Keratinocyte (primary cell): ENCODE measurements around the gene ZSCAN18. TPM values are rescaled to one million over a fixed set of nuclear protein-coding genes. Genes with fewer than 3 reads are reported as not detected.

Experiments used
- DNase-seq: peaks from one replicate; pipeline ENCODE4 v3.0.0-alpha.2; 2011; ENCODE audit warnings: low read depth, missing footprints, low spot score
- FAIRE-seq: peaks from 2 replicates; lab custom pipeline; 2011; peaks lifted over from hg19 to GRCh38; lab: Jason Lieb, UNC
- H2AFZ ChIP-seq: 2 replicates; pipeline ENCODE4 v1.6.0; 2012; ENCODE audit warnings: low read length, control low read depth, inconsistent platforms; ENCODE audit not compliant: control insufficient read depth
- H3K27ac ChIP-seq: 2 replicates; pipeline ENCODE4 v1.5.1; 2011; ENCODE audit warnings: low read length; ENCODE audit not compliant: control insufficient read depth, insufficient read depth
- H3K27me3 ChIP-seq: 3 replicates; pipeline ENCODE4 v1.6.0; 2011; ENCODE audit warnings: low read length; ENCODE audit not compliant: control insufficient read depth, insufficient read depth; ENCODE audit errors: extremely low read depth
- H3K36me3 ChIP-seq, 2 experiments: 2 replicates in 1 of 2; 3 replicates in 1 of 2; pipeline ENCODE4 v1.5.1; 2011; ENCODE audit warnings: low read length in 2 of 2, mild to moderate bottlenecking in 1 of 2; ENCODE audit not compliant: control insufficient read depth in 2 of 2, insufficient read depth in 2 of 2; ENCODE audit errors: extremely low read depth in 1 of 2
- H3K4me1 ChIP-seq: 3 replicates; pipeline ENCODE4 v1.5.1; 2011; ENCODE audit warnings: low read length; ENCODE audit not compliant: control insufficient read depth, insufficient read depth; ENCODE audit errors: extremely low read depth
- H3K4me2 ChIP-seq: 3 replicates; pipeline ENCODE4 v1.6.0; 2011; ENCODE audit warnings: low read depth, low read length; ENCODE audit not compliant: control insufficient read depth, insufficient read depth; ENCODE audit errors: extremely low read depth
- H3K4me3 ChIP-seq, 3 experiments: fragments of 200-600 bp in 1 of 3; sonication (generic) in 1 of 3; 2 replicates in 2 of 3; 3 replicates in 1 of 3; pipeline ENCODE4 v1.5.1; 2011 to 2016; ENCODE audit warnings: low read length in 3 of 3, mild to moderate bottlenecking in 3 of 3, control low read depth in 2 of 3, inconsistent platforms in 1 of 3, low read depth in 1 of 3, mixed read lengths in 1 of 3, mixed run types in 1 of 3, moderate library complexity in 1 of 3; ENCODE audit not compliant: control insufficient read depth in 2 of 3, insufficient read depth in 2 of 3; ENCODE audit errors: extremely low read depth in 1 of 3
- H3K79me2 ChIP-seq: 2 replicates; pipeline ENCODE4 v1.6.0; 2012; ENCODE audit warnings: low read length; ENCODE audit not compliant: control insufficient read depth, insufficient read depth
- H3K9ac ChIP-seq: 3 replicates; pipeline ENCODE4 v1.6.0; 2011; ENCODE audit warnings: low read length; ENCODE audit not compliant: control insufficient read depth, insufficient read depth; ENCODE audit errors: extremely low read depth
- H3K9me1 ChIP-seq: 3 replicates; pipeline ENCODE4 v1.6.0; 2011; ENCODE audit warnings: low read length; ENCODE audit not compliant: control insufficient read depth, insufficient read depth; ENCODE audit errors: extremely low read depth
- H3K9me3 ChIP-seq: 2 replicates; pipeline ENCODE4 v1.5.1; 2012; ENCODE audit warnings: low read depth, low read length; ENCODE audit not compliant: control insufficient read depth
- H4K20me1 ChIP-seq: 3 replicates; pipeline ENCODE4 v1.6.0; 2011; ENCODE audit warnings: low read length; ENCODE audit not compliant: control insufficient read depth, insufficient read depth; ENCODE audit errors: extremely low read depth
- EZH2 ChIP-seq: IDR thresholded peaks from one replicate; pipeline ENCODE4 v1.6.1; 2012; ENCODE audit warnings: inconsistent platforms, mild to moderate bottlenecking, low read length, moderate library complexity
- dilution Hi-C: fragments of 300-500 bp; cut with MboI; formaldehyde crosslinking; loops from one replicate; pipeline ENCODE4 v1.7.0; 2020; ENCODE audit warnings: low sequenced_read_pairs; ENCODE audit not compliant: extremely low pct_ligation_motif_present
- polyA plus RNA-seq, 5 experiments: library from polyadenylated mRNA; depleted of rRNA in 3 of 5; stranded (reverse) in 3 of 5; stranded (forward) in 1 of 5; unstranded in 1 of 5; fragments of >200 nt; gene quantifications; 1 replicate in 1 of 5; 2 replicates in 3 of 5; 3 replicates in 1 of 5; pipeline versions ENCODE4 v1.2.1 to v1.2.3, GENCODE V29; 2011 to 2012; ENCODE audit warnings: missing spikeins in 2 of 5, low read depth in 1 of 5, low replicate concordance in 1 of 5
- TF ChIP-seq, protein P1 (sequence below), 3 experiments: IDR thresholded peaks in 1 of 3; conservative IDR thresholded peaks in 1 of 3; optimal IDR thresholded peaks in 1 of 3; 2 replicates in 2 of 3; 3 replicates in 1 of 3; pipeline versions ENCODE3 to v1.5.1; 2011; ENCODE audit warnings: low read length in 3 of 3, mild to moderate bottlenecking in 3 of 3, moderate library complexity in 2 of 3, control low read depth in 1 of 3, inconsistent platforms in 1 of 3; ENCODE audit not compliant: insufficient read depth in 2 of 3; ENCODE audit errors: extremely low read depth in 1 of 3

ZSCAN18 gene
- polyA plus RNA-seq, 1 donor (not counting 4 experiments of a cell fraction or from before 2014, with no cell fraction given) = 16.1 TPM

GRCh38 chr19:58037927-58038687 is 59.9 kb downstream of the ZSCAN18 start:
- dilution Hi-C loops = no loop called here
- H2AFZ ChIP-seq = no peak overlapping the region
- no peak overlapping the region for H3K9ac ChIP-seq
- no peaks in the 10 kb centered on the region for H3K4me1 ChIP-seq
- FAIRE-seq = no peak
- no peaks in the 10 kb centered on the region for H3K79me2 ChIP-seq
- H3K27ac ChIP-seq = no peak overlapping the region
- H3K4me2 ChIP-seq = no peak overlapping the region
- H4K20me1 ChIP-seq = no peaks in the 10 kb centered on the region
- no peaks in the 10 kb centered on the region for H3K9me1 ChIP-seq
- H3K4me3 ChIP-seq = no peak overlapping the region
- no peak for TF ChIP-seq EZH2
- TF ChIP-seq, protein P1, sequence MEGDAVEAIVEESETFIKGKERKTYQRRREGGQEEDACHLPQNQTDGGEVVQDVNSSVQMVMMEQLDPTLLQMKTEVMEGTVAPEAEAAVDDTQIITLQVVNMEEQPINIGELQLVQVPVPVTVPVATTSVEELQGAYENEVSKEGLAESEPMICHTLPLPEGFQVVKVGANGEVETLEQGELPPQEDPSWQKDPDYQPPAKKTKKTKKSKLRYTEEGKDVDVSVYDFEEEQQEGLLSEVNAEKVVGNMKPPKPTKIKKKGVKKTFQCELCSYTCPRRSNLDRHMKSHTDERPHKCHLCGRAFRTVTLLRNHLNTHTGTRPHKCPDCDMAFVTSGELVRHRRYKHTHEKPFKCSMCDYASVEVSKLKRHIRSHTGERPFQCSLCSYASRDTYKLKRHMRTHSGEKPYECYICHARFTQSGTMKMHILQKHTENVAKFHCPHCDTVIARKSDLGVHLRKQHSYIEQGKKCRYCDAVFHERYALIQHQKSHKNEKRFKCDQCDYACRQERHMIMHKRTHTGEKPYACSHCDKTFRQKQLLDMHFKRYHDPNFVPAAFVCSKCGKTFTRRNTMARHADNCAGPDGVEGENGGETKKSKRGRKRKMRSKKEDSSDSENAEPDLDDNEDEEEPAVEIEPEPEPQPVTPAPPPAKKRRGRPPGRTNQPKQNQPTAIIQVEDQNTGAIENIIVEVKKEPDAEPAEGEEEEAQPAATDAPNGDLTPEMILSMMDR (optimal IDR thresholded peaks at IDR 0.05 in 1 of 3, IDR thresholded peaks at IDR 0.05 in 1 of 3, conservative IDR thresholded peaks at IDR 0.05 in 1 of 3; ENCODE audit: extremely low read depth in 1 of 3, insufficient read depth in 2 of 3, low read length in 3 of 3) = no peak
- peaks cover 13% of the 10 kb centered on the region for H3K9me3 ChIP-seq
- no peaks in the 10 kb centered on the region for H3K36me3 ChIP-seq
- DNase-seq = no peak
- no peaks in the 10 kb centered on the region for H3K27me3 ChIP-seq

DNA sequence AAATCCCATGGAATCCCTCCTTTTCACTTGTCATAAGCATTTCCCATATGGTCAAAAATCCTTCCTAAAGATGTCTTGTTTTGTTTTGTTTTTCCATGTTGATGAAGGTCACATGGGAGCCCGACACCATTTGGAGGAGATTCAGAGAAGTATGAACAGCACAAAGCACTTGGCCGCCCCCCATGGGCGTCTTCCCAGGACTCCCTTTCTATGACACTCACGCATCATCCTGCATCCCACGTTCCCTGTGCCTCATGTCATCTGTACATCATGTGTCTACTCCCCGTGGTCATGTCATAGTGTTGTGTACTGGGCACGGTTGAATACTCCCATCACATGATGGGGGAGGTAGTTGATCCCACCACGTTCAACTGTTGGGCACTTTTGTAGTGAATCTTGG is 62.2 kb downstream of the ZSCAN18 start:
- H3K4me1 ChIP-seq = no peaks in the 10 kb centered on the region
- no peak for FAIRE-seq

More for the DNA sequence above, 62.2 kb downstream of the ZSCAN18 start:
- Histone ChIP-seq H4K20me1 (no peaks in the 10 kb centered on the region), H3K27me3 (no peaks in the 10 kb centered on the region), H3K4me2 (no peak overlapping the region), H3K79me2 (no peaks in the 10 kb centered on the region), H3K36me3 (no peaks in the 10 kb centered on the region), H3K9me3 (peaks cover 11% of the 10 kb centered on the region), H2AFZ (no peak overlapping the region), H3K9me1 (no peaks in the 10 kb centered on the region), H3K9ac (no peak overlapping the region), H3K27ac (no peak overlapping the region), H3K4me3 (no peak overlapping the region)
- DNase-seq = no peak
- dilution Hi-C loops = no loop called here
- TF ChIP-seq, protein P1 (optimal IDR thresholded peaks at IDR 0.05 in 1 of 3, IDR thresholded peaks at IDR 0.05 in 1 of 3, conservative IDR thresholded peaks at IDR 0.05 in 1 of 3; ENCODE audit: extremely low read depth in 1 of 3, insufficient read depth in 2 of 3, low read length in 3 of 3) = no peak
- TF ChIP-seq EZH2 = no peak
